Effector CD4-positive, alpha-beta T cell (primary cell): ENCODE data around the gene AGBL5.
"Not testable (repeated sequence)": the region's sequence is repeated elsewhere in the genome, so short reads cannot be mapped to it uniquely, and the experiment has no call there.

Source experiments
- DNase-seq: peaks from one replicate; pipeline ENCODE4 v3.0.0-alpha.2; 2020

Gene AGBL5

DNA sequence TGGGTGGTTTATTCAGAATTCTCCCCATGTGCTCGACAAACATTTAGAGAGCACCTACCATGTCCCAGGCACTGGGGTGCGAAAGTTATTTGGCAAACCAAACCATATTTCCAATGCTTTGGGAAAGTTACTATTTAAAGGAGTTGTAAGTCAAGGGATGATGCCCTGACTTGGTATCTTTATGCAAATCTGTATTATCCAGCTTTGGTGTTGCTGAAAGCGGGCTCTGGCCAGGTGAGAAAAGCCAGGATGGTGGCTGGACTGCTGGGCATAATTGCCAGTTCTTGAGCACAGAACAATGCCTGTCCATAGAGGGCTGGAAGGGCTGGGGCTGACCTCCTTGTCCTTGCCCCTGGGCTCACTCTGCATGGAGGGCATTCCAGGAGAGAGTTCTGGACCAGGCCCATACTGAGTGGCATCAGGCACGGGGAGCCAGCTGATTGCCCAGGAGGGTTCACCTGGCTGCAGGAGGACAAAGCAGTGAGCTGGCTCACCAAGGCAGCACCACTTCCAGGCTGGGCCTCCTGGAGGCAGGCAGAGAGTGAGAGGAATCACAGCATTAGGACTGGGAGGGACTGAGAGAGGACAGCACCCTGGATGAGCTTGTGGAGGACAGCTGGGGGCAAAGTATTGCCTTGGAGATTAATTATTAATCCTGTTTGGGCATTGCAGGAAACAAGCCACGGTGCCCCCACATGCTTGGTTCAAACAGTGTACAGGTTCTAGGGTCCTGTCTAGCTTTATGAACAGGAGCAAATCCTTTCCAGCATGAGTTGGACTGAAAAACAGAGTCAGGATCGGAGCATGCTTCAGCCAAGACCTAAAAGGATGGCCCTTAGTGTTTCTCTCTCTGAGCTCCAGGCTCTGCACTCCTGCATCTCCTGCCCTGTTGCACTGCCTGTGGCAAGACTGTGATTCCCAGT, 42.2 kb downstream of the AGBL5 start:
- DNase-seq, result no peak

DNA sequence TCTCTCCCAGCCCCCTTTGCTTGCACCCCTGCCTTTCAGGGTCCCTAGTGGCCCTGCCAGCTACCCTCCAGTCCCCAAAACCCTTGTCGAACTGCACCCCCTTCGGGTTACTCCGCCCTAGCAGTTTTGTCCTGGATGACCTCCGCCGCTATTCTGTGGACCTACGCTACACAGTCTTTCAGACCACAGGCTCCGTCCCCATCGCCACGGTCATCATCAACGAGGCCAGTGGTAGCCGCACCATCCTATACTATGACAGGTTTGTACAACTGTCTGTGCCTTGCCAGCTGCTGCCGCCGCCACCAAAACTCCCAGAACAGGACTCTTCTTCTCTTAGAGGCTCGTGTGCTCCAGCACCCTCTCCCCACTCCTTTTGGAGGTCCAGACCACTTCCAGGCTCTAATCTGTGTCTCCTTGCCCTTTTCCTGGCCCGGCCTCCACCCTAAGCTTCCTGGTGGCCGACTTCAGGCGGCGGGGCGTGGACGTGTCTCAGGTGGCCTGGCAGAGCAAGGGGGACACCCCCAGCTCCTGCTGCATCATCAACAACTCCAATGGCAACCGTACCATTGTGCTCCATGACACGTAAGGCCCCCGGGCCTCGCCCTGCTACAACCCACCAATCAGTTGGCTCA, 43.0 kb downstream of the AGBL5 start:
- DNase-seq, result no peak

DNA sequence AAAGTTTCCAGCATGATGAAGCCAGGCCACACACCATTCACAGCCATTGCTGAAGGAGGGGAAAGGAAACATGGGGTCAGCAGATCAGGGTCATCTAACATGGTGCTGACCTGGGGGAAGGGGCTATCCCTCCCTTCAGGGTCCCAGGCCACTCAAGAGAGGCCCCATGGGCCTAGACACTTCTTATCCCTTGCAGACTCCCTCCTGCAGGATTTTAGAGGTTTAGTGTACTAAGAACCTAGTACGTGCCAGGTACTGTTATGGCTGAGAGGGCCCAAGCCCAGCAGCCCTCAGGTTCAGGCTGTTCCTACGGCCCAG, 43.9 kb downstream of the AGBL5 start:
- no peak for DNase-seq

DNA sequence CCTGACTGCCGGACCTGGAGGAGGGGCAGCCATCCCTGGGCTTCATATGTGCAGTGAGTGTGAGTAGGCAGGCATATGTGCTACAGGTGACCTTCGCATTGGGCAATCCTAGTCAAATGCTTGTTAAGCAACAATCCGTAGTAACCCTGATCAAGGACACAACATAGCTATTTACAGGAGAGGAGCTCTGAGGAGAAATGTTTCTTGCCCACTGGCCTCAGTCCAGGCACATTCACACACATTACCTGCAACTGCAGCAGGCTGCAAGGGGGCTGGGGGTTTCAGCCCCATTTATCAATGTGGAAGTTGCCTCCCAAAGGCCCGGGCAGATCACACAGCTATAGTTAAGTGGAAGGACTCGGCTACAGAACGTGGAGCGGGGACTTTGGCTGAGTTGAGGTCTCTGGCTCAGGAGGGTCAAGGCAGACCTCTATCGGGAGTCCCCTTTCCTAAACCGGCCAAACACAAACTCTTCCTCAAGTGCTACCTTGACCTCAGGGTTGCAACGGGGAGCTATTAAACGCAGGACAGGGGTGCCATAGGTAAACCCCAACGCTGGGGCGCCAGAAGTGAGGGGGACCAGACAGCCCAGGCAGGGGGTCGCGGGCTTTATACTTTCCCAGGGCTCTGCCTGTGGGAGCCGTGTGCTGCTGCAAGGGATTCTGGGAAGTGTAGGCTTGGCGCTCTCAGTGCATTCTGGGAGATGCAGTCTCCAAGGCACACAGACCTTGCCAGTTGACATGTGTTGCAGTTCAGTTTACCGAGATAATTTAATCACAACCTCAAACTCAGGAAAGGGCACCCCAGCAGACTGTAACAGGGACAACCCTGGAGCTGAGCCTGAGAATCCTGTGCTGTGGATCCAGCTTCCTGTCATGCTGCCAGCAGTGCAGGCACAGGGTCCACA, 44.5 kb downstream of the AGBL5 start:
- no peak for DNase-seq

DNA sequence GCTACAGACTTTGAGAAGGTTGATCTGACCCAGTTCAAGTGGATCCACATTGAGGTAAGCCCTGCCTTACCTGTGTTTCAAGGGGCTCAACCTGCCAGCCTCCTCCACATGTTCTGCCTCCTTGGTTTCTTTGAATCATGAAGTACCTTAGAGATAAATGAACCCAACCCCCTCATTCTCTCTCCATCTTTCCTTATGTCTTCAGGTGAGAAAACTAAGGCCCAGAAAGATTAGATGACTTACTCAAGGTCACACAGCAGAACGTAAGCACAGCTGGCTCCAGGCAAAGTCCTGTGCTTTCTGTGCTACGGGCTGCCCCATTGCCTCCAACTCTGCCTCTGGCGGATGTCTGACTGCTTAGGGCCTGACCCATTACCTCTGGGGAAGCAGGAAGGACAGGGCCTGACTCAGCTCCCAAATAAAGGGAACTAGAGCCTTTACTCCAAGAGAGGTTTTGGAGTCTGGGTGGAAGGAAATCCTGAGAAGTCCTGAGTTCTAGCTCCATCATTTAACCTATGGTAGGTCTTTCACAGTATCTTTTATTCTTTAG, 45.4 kb downstream of the AGBL5 start:
- DNase-seq, result no peak

DNA sequence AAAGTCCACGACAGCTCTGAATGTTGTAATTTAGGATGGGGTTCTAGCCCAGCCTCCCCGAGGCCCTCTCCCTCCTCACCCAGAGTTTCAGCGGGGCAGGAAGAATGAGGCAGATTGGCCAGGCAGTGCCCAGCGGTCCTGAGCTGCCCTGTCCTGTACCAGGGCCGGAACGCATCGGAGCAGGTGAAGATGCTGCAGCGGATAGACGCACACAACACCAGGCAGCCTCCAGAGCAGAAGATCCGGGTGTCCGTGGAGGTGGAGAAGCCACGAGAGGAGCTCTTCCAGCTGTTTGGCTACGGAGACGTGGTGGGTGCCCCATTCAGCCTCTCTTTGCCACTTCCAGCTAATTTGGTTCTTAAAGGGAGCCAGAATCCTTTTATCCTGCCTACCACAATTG, 45.9 kb downstream of the AGBL5 start:
- DNase-seq, result no peak

DNA sequence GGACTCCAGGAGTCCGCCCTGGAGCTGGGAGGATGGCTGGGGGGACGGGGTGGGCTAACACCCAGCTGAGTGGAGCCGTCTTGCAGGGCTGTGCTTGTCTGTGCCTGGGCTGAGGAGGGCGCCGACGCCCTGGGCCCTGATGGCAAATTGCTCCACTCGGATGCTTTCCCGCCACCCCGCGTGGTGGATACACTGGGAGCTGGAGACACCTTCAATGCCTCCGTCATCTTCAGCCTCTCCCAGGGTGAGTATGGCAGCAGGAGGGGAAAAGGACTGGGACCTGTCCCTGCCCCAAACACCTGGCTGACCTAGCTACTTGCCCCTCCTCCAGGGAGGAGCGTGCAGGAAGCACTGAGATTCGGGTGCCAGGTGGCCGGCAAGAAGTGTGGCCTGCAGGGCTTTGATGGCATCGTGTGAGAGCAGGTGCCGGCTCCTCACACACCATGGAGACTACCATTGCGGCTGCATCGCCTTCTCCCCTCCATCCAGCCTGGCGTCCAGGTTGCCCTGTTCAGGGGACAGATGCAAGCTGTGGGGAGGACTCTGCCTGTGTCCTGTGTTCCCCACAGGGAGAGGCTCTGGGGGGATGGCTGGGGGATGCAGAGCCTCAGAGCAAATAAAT, 48.0 kb downstream of the AGBL5 start:
- DNase-seq, result no peak

DNA sequence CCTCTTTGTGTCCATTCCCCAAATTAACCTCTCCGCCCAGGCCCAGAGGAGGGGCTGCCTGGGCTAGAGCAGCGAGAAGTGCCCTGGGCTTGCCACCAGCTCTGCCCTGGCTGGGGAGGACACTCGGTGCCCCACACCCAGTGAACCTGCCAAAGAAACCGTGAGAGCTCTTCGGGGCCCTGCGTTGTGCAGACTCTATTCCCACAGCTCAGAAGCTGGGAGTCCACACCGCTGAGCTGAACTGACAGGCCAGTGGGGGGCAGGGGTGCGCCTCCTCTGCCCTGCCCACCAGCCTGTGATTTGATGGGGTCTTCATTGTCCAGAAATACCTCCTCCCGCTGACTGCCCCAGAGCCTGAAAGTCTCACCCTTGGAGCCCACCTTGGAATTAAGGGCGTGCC, 48.6 kb downstream of the AGBL5 start:
- no peak for DNase-seq

DNA sequence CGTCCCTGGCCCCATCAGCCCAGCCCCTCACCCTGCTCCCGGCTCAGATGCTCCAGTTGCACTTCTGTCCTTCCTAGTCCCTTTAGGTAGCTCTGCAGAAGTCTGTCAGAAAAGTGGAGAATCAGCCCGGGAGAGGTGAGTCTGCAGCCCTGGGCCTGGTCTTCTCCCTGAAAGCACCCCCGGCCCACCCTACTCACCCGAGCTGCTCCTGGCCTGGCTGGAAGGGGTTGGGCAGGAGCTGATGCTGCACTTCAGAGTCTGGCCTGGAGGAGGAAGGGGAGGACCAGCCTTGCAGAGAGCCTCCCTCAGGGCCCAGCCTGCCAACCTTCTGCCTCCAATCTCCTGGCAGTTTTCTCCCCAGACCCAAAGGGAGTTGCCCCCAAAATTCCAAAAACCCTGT, 50.9 kb downstream of the AGBL5 start:
- DNase-seq, result no peak

DNA sequence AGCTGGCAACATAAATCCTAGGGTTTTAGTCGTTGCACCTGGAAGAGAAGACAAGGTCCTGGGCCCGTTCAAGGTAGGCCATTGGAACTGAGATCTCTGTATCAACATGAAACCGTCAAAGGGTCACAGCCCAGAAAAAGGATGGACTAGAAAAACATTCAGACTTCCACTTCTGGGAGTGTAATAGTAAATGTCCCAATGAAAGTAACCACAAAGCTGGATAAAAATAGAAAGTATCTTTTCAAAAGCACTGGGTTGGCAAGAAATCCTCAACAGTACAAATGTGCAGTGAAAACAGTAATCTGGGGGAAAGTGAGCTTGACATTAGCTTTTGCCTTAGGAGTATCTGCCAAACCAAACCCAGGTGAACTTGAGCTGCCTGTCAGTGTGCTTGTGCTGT, 54.5 kb downstream of the AGBL5 start:
- DNase-seq, result no peak

DNA sequence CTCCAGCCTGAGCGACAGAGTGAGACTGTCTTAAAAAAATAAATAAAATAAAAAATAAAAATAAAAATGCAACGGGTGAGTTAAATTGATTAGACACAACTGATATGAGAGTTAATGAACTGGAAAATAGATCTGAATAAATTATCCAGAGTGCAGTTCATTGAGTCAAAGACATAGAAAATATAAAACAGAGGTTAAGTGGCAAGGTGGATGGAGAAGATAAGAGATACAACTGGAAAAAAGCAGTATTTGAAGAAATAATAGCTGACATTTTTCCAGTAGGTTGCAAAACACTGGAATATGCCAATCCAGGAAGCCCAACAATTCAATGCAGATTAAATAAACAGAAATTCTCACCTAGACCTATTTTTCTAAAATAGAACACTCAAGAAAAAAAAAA, 56.8 kb downstream of the AGBL5 start:
- DNase-seq, result no peak

DNA sequence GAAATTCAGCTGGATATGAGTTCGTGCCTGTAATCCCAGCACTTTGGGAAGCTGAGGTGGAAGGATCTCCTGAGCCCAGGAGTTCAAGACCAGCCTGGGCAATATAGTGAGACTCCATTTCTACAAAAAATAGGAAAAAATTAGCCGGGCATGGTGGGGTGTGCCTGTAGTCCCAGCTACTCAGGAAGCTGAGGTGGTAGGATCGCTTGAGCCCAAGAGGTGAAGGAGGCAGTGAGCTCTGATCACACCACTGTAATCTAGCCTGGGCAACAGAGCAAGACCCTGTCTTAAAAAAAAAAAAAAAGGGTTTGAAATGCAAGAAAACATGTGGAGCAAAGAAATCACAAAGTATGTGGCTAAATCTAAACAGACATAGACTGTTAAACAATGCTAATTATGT, 57.6 kb downstream of the AGBL5 start:
- DNase-seq, result no peak

DNA sequence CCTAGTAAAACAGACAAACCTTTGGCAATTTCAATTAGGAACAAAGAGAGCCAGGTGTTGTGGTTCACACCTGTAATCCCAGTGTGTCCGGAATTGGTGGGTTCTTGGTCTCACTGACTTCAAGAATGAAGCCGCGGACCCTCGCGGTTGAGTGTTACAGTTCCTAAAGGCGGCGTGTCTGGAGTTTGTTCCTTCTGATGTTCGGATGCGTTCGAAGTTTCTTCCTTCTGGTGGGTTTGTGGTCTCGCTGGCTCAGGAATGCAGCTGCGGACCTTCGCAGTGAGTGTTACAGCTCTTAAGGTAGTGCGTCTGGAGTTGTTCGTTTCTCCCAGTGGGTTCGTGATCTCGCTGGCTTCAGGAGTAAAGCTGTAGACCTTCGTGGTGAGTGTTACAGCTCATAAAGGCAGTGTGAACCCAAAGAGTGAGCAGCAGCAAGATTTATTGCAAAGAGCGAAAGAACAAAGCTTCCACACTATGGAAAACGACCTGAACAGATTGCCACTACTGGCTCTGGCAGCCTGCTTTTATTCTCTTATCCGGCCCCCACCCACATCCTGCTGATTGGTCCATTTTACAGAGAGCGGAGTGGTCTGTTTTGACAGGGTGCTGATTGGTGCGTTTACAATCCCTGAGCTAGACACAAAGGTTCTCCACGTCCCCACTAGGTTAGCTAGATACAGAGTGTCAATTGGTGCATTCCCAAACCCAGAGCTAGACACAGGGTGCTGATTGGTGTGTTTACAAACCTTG, 59.3 kb downstream of the AGBL5 start:
- not testable (repeated sequence) for DNase-seq

DNA sequence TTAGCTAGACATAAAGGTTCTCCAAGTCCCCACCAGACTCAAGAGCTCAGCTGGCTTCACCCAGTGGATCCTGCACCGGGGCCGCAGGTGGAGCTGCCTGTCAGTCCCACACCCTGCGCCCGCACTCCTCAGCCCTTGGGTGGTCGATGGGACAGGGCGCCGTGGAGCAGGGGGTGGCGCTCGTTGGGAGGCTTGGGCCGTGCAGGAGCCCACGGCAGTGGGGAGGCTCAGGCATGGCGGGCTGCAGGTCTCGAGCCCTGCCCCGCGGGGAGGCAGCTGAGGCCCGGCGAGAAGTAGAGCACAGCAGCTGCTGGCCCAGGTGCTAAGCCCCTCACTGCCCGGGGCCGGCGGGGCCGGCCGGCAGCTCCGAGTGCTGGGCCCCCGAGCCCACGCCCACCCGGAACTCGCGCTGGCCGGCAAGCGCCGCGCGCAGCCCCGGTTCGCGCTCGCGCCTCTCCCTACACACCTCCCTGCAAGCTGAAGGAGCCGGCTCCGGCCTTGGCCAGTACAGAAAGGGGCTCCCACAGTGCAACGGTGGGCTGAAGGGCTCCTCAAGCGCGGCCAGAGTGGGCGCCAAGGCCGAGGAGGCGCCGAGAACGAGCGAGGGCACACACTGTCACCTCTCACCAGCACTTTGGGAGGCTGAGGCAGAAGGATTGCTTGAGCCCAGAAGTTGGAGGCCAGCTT, 60.1 kb downstream of the AGBL5 start:
- DNase-seq, result not testable (repeated sequence)

DNA sequence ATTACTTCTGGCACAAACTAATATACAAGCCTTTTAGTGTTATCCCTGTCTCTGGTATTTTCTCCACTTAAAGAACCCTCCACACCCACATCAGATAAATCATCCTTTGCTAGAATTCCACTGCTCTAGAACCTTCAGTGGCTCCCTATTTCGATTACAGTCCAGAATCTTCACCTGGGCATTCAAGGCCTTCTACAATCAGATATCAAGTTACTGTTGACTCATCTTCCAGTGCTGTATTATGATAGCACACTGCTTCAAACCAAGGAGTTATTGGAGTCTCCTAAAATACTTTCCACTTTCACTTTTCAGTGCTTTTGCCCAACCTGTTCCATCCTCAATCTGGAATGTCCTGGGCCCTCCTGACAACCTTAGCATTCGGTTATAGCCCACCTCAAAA, 64.1 kb downstream of the AGBL5 start:
- no peak for DNase-seq

DNA sequence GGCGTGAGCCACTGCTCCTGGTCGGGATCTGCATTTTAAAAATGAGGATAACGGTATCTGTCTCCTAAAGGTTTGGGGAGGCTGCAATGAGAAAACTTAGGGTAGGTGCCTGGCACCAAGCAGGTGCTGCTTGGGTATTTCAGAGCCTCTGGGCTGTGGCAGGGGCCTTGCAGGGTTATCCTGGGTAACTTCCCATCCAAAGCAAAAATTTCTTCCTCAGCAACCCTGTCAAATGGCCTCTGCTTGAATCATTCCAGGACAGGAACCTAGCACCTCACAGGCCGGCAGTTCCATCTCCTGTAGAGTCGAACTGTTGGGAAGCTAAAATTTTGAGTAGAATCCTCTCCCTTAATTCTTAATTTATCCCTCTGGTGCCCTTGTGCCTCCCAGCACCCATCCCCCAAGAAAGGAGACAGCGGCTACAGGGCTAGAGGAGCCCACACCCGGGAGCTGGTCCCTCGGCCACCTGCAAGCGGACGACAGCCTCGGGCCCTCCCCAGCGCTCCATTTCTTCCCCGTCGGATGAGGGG, 66.6 kb downstream of the AGBL5 start:
- no peak for DNase-seq

DNA sequence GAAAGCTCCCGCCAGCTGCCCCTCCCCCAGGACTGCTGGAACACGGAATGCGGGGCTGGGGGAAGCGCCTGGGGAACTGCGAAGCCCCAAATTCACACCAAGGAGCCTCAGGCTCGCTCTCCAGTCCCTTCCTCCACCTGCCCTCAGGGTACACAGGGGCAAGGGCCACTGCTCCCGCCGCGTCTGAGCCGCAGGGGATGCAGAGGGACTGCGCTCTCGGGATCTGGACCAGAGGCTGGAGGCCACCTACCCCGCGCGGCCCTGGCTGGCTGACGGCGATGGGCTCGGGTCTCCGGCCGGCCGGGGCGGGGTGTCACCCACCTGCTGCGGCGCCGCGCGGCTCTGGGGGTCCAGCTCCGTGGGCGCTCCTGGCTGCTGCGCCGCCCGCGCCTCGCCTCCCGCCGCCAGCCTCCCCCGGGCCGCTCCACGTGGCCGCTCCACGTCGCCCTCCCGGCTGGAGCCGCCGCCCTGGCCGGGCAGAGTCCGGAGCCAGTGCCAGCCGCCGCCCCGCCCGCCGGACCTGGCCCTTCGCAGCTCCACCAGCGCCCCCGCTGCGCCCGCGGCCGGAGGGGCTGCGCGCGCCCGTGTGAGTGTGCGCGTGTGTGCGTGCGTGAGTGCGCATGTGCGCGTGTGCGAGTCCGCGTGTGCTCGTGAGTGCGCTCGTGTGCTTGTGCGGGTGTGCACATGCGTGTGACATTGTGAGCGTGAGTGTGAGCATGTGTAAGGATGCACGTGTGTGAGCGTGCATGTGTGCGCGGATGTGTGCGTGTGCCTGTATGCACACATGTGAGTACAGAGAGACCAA, 67.3 kb downstream of the AGBL5 start, which contains the start of gene CGREF1:
TSS of gene CGREF1 (minus strand) at position 604 of the 805 bp plus-strand sequence. CDS start 14,762 bp downstream, outside the sequence.
- no peak for DNase-seq

DNA sequence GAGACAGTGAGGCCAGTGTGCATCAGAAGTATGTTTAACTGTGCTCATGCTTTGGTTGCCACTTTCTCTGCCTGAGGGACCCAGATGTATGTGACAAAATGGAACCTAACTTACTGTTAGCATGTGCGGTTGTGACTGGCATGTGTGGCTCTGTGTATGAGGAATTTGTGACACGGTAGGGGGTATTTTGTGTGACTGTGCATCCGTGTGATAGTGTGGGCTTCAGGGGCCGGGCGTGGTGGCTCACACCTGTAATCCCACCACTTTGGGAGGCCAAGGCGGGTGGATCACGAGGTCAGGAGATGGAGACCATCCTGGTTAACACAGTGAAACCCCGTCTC, 67.8 kb downstream of the AGBL5 start:
- not testable (repeated sequence) for DNase-seq
